NCI-H345 treated with DMSO at 0.1 percent for 48 hours (cell line): ENCODE data around the gene MEGF11.
"Not testable (repeated sequence)": the region's sequence is repeated elsewhere in the genome, so short reads cannot be mapped to it uniquely, and the experiment has no call there.

Experiments
- DNase-seq: peaks from one replicate; lab custom pipeline; 2025; ENCODE audit not compliant: unreplicated experiment; lab: John Stamatoyannopoulos, UW

MEGF11 gene

DNA sequence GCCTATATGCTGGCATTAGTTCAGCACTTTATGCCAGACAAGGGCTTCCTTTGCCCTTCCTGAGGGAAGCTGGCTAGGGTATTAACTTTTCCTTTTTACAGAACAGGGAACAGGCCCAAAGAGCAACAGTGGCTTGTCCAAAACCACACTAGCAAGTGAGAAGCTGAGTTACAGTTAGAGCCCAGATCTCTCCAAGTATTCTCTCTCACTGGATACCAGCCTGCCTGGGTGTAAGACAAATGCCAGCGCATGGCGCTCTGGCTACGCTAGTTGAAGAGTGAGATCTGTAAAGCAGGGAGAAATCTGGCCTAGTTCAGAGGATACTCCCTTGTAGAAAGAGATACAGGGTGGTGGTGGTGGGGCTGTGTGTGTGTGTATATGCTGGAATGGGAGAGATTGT lies 345.9 kb downstream of the MEGF11 start:
- no peak for DNase-seq

DNA sequence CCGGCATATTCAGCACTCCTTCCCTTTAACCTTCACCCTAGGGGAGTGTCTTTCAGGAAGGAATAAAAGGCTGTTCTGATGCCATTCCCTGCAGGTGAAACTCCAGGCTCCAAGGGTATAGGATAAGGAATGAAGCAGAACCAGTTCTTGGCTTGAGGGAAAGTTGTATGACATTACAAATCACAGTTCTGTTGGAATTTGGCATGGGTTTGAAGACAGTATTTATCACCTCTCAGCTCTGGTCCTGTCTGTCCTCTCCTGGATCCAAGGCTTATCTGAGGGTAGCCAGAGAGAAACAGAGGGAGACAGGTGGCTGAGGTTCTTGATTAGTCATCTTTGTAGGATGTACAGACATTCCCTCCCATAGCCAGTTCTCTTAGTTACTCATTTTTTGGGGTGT lies 347.2 kb downstream of the MEGF11 start:
- DNase-seq, result no peak

DNA sequence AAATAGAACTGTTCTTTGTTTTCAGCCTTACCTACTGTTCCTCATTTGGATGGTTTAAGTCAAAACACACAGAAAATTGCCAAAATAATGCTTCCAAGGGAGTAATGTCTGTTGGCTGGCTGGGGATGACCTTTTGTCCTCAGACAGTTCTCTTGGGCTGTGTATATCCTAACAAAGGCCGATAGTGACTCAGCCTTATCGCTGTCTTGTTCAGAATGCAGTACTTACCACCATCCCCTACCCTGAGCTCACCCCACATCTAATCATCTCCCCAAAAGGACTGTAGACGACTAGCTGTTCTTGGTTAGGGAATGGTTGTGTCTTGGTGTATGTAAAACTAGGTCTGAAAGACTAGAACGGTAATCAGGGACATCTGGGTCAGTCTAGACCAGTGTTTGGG lies 349.2 kb downstream of the MEGF11 start:
- no peak for DNase-seq

DNA sequence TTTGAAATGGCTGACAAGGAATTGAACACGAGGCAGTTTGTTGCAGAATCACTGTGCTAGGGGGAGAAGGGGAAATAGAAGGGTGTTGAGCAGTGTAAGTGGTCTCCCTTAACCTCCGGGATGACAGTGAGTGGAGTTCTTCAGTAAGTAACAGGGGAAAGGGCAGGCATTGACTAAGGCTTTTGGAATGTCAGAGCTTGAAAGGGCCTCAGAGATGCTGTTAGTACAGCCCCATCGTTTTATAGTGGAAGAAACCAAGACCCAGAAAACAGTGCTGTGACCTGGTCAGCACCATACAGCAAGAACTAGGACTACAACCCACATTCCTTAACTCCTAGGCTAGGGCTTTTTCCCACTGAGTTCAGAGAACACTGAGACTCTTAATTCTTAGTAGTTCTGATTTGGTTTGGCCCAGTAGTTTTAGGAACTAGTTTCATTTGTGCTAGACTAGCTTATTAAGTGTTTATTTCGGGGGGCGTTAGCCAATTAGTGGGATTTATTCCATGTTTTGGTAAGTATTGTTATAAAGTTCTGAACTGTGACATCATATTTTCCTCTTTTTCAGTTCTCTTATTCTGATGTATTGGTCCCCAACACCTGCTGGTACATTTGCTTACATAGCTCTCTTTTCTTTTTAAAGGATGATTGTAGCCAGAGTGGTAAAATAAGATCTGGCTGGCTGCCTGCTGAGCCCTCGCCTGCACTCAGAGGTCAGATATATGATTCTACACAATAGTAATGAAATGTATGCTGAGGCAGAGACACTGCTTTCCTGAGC lies 350.1 kb downstream of the MEGF11 start:
- no peak for DNase-seq

DNA sequence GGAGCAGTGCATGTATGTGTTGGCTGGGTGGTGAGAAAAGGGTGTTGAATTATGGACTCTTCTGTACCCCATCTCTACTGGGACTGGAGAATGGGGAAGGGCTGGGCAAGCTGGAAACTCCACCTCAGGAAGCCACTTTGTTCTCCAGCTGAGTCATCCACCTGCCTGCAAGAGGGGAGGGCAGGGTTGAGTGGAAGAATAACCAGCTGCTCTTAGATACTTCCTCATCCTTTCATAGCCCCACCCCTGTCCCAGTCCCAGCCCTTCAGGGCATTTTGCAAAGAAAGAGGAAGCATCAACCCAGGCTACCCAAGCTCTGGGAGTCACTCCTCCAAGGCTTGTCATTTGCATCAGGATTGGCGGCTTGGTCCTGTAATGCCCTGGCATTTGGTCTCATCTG lies 351.2 kb downstream of the MEGF11 start:
- DNase-seq, result no peak

DNA sequence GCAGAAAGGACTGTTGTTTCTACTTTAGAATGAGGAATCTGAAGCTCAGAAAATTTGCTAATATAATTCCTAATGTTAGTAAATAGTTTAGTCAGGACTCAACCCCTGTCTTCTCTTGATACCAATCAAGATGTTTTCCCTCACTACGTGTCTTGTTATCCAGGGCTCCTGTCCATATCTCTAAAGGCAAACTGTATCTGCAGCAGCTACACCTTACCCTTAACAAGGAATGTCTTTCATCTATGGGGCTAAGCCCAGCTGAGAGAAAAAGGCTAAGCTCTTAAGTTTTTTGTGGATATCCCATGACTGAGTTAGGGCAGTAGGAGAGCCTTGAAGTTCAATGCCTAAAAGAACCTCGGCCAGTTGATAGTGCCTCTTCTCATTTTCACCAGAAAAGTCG lies 351.7 kb downstream of the MEGF11 start:
- DNase-seq, result no peak

DNA sequence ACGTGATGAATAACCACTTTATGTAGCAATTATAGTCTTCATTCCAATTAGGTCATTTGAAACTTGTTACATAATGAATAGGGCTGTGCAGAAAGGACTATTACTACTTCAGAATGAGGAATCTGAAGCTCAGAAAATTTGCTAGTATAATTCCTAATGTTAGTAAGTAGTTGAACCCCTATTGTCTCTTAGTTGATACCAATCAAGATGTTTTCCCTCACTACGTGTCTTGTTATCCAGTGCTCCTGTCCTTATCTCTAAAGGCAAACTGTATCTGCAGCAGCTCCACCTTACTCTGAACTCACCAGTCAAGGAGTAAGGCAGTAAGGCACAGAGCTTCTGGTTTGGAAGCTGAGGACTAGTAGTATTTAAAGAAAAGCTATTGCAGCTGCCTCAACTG lies 352.2 kb downstream of the MEGF11 start:
- DNase-seq, result no peak

DNA sequence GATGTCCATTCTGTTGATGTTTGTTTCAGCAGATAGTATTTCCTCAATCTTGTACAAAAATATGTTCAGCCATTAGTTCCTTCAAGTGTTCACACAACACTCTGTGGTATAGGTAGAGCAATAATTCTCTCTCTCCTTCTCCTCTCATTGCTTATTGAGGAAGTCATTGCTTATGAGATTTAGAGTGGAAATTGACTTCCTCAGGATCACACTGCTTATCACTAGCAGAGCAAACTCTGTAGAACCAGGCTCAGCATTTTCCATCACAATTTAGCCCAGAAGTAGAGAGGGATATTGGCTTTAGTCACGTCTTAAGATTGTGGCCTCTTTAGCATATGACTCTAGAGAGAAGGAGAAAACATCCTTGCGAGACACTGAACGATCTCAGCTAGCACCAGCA lies 353.1 kb downstream of the MEGF11 start:
- no peak for DNase-seq

DNA sequence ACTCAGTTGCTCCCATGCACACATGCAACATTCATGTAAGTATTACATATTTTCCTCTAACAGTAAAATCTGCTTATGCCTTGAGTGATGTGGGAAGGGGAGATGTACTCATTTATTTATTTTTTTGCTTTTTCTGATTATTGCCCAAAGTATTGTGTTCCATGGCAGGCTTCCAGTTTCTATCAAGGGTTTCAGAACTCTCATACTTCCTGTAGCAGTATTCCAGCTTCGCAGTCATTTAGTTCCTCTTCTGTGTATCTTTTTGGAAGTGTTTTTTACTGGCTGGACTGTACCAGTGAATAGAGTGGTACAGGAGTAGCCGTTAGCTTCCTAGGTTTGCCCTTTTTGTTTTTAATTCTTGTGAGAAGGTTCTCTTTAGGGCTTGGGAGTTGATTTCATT lies 357.3 kb downstream of the MEGF11 start:
- no peak for DNase-seq

DNA sequence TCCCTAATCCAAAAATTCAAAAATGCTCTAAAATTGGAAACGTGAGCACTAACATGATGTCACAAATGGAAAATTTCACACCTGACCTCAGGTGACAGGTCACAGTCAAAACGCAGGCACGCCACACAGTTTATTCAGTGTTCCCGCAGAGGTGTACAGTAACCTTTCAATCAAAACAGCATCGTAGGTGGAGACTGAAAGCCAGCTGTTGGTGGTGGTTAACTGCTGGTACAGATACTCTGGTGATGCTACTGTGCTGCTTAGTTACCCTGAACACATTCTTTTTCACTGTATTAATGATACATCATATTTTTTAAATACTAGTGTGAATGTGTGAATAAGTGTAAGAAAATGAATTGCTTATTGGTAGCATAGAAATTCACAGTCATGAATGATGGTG lies 360.5 kb downstream of the MEGF11 start:
- DNase-seq, result no peak

DNA sequence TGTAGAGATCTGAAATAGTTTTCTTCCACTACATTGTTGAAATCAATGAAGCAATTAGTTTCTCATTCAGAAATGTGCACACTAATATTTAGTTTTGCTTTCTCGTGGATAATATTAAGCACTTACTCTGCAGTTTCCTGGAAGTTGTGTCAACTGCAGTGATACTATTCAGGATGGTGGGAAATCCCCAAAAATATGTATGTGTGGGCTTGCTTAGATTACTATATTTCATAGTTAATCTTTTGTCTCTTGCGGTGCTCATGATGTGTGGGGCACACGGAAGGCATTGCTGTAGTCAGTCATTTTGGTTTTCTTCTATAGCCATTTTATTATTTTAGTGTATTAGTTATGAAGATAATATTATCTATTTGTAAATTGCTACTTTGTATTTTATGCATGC lies 364.6 kb downstream of the MEGF11 start:
- no peak for DNase-seq

DNA sequence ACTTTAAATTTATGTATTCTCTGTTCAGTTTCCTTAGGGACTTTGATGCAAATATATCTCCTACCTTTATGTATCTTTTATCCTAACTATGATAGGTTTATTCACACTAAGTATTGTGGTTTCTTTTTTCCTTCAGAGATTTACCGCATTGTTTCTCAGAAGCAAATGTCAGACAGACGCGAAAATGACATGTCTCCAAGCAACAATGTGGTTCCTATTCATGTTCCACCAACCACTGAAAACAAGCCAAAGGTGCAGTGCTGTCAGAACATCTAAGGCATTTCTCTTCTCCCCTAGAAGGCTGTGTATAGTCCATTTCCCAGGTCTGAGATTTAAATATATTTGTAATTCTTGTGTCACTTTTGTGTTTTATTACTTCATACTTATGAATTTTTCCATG lies 366.0 kb downstream of the MEGF11 start:
- DNase-seq, result no peak

DNA sequence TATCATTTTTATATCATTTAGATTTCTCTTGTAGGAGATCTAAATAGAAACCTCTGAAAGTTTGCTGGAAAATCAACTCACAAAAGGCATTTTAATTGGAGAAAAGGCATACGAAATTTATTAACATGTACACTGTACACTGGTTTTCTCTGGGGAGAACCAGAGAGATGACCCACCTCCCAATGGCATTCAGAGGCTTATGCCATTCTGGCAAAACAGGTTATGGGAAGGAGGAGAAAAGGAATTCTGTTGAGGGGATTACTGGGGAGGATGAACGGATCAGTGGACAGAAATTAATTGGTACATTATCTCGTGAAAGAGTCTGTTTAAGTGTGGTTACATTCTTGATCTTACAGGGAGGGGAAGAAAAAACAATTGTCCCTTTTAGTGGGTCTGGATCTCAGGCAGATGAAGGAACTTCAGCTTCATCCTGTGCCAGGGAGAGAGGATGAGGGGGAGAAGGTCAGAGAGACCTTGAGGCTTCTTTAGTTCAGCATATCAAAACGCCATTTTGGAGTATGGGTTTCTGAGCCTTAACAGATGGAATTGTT lies 367.8 kb downstream of the MEGF11 start:
- DNase-seq, result no peak

DNA sequence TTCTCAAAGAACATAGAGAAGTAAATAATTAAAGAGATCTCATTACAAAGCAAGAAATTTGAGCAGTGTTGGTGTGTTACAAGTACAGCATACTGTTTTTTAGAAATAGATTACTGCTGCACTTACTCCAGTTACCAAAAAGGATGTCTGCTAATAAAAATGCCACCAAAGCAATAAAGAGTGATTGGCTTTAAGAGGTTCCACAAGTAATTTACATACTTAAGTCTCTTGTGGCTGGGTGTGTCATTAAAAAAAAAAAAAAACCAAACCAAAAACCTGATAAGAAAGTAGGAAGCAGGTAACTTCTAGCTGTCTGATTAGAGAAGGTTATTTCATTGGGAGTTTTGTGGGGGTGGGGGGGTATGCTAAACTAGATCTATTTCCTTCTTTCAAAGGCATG lies 369.0 kb downstream of the MEGF11 start:
- DNase-seq, result no peak

DNA sequence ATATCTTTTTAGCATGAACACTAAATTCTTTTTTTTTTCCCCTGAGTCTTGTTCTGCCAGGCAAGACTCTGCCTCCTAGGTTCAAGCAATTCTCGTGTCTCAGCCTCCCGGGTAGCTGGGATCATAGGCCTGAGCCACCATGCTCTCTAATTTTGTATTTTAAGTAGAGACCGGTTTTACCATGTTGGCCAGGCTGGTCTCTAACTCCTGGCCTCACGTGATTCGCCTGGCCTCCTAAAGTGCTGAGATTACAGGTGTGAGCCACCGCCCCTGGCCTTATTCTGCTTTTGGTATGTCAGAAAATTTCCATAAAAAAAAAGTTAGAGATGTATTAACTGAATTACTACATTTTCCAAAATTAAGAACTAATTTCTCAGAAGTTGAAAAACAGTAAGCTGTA lies 370.0 kb downstream of the MEGF11 start:
- no peak for DNase-seq

DNA sequence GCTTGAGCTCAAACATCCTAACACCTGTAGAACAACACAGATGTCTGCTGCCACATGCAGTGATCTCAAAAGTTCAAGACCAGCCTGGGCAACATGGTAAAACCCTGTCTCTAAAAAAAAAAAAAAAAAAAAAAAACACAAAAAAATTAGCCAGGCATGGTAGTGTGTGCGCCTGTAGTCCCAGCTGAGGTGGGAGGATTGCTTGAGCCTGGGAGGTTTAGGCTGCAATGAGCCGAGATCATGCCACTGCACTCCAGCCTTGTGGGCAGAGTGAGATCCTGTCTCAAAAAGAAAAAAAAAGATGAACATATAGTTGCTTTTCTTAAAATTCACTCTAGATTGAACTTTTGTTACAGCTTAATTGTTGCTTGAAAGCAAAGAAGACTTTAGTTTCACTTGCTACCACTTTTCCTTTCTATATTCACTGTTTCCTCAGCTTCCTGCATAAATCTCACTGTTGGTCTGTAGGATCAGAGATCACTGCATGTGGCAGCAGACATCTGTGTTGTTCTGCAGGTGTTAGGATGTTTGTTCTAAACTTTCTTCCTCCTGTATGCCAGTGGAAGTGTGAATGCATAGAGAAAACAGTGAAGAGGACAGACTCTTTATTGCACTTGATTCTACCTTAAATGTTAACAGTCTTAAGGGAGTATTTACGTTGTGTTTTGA lies 371.6 kb downstream of the MEGF11 start:
- no peak for DNase-seq

DNA sequence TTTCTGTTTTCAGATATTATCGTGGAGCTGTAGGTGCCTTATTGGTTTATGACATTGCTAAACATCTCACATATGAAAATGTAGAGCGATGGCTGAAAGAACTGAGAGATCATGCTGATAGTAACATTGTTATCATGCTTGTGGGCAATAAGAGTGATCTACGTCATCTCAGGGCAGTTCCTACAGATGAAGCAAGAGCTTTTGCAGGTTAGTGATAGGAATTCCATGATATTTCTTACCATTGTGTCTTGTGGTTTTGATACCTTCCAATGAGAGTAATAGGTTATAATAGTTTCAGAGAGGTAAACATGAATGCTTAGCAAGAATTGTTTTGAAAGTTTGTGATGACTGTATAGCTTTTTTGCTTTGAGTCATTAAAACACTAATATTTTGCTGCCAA lies 375.8 kb downstream of the MEGF11 start:
- no peak for DNase-seq

DNA sequence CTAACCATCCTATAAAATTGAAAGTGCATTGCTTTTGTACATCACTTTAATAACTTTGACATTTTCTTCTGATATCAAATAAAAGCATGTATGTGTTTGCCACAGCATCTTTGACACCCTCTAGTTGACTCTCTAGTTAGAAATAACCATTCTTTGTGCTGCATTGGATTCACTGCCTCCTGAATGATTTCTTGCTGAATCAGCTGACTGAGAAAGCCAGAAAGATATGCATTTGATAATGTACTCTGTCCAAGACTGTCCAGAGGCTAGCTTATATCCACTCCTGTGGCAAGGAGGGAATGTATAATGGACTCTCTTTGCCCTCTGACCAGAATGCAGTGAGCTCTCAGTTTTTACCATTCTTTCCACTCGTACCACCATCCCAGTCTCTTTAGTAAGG lies 378.1 kb downstream of the MEGF11 start:
- DNase-seq, result no peak

DNA sequence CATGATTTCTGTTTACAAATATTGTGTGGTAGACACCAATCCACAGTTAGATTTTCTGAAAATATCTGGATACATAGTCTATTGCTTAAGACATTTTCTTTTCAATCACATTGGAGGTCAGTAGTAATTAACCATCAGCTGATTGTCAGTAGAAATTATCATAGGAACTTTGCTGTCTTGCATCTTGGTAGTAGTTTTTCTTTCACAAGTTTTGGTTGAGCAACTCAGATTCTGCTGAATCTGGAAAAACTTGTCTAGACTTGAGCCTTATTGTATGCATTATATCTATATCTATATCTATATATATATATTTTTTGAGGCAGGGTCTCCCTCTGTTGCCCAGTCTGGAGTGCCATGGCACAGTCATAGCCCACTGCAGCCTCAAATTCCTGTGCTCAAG lies 380.3 kb downstream of the MEGF11 start:
- DNase-seq, result no peak

DNA sequence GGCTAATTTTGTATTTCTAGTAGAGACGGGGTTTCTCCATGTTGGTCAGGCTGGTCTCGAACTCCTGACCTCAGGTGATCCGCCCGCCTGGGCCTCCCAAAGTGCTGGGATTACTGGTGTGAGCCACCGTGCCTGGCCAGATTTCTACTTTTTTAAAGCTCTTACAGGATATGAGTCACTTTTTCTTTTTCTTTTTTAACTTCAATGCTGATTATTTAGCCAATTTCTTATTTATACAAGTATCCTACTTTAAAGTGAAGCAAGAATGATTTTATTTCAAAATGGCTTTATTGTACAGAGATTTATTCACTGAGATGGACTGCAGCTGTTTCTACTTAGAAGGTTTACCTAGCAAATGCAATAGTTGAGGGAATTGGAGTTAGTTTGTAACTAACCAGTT lies 381.0 kb downstream of the MEGF11 start:
- DNase-seq, result not testable (repeated sequence)

DNA sequence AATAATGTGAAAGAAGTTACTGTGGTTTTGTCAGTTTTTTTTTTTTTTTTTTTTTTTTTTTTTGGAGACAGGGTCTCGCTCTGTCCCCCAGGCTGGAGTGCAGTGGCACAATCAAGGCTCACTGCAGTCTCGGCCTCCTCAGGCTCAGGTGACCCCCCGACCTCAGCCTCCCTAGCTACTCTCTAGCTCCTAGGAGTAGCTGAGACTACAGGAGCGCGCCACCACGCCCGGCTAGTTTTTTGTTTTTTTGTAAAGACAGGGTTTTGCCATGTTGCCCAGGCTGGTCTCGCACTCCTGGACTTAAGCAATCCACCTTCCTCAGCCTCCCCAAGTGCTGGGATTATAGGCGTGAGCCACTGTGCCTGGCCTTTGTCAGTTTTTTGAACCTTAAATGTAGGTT lies 381.7 kb downstream of the MEGF11 start:
- not testable (repeated sequence) for DNase-seq

DNA sequence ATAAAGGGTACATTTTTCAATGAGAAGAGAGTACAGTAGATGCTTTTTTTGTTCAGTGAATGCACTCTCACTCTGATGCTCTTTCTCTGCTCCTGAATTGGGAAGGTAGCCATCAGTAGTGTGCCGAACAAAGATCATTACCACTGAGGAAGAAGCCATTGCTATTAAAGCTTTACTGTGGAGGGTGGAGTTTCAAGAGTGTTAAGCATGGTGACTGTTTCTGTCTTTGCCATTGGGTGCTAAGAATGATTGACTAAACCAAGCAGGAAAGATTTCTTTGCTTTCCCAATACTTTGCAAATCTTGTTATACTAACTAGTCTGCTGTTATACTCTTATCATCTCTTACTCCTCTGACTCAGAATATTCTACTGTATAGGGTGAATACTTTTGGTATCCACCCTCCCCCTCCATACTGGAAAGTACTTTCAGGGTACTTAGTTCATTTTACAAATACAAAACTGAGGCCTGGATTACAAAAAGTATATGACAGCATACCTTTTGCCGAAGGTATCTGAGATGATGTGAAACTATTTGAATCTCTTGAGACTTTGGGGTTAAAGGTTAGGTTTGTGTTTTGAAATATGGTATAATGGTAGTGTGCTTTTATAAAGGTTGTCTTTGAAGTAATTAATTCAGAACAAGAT lies 382.5 kb downstream of the MEGF11 start:
- DNase-seq, result no peak
